Sciatic nerve (tissue), 2 donors: ENCODE results near the gene FGF8. TPM values are rescaled to one million over a fixed set of nuclear protein-coding genes. Genes with fewer than 3 reads are reported as not detected.

Experiments
- ATAC-seq: fragments of 200-7000 bp; cut with Tn5 transposase; one replicate; pipeline ENCODE4 v1.9.1; 2020; ENCODE audit warnings: mild to moderate bottlenecking, moderate library complexity
- DNase-seq: peaks from one replicate; pipeline ENCODE4 v3.0.0-alpha.2; 2020; ENCODE audit warnings: low spot score
- intact Hi-C: fragments of 100-400 bp; cut with DNase I; formaldehyde crosslinking; loops from one replicate; pipeline ENCODE4 v1.14.2; 2022
- total RNA-seq: library from RNA; stranded (reverse); fragmentation: NEBNext Ultra II Directional; extraction: Animal tissue kit (Norgen Biotek cat#: 25700); gene quantifications from one replicate; pipeline ENCODE4 v1.2.1, GENCODE V29; 2021
- donor health status: DM: no; HTN: no; CAD: no.
- donor health status: DM: no; HTN: no; CAD: no.

Gene FGF8
- total RNA-seq, 1 donor from 2014 or later, result 0.62 TPM

DNA sequence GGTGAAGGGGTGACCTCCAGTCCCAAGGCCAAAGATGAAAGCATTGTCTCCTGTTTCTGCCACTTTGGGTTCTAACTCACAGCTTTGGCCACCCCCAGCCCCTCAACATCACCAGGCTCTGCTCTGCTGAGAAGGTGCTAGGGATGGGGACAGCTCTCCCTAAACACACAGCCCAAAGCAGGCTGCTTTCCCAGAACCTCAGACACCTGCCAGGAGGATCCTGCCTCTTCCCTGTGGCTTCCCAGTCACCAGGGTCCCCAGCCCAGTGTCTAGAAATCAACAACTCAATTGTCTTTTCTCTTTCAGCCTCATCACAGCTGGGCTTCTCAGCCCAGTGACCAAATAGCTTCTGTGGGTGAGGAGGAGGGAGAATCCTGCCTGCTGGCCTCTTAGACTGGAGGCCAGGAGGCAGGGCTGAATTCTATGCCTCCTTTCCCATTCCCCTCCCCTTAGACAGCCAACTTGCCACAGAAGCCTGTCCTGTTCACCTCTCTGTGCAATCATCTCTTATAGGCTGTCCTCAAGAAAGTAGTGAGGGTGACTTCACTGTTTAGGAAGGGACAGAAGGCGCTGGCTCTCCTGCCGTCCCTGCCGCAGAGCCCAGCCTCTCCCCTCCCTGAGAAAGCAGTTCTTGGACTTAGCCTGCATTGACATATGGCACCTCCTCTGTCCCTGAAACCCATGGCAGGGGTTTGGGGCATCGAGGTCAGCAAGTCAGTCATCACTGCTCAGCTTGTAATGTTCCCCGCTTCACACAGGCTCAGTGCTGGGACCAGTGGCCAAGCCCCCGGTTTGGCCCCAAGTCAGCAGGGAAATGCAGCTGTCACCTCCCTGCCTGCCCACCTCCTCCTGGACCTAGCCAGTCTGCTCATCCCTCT lies 3.7 kb downstream of the FGF8 start:
- intact Hi-C loops, result no loop called here
- DNase-seq (no peak), ATAC-seq (no peak)

DNA sequence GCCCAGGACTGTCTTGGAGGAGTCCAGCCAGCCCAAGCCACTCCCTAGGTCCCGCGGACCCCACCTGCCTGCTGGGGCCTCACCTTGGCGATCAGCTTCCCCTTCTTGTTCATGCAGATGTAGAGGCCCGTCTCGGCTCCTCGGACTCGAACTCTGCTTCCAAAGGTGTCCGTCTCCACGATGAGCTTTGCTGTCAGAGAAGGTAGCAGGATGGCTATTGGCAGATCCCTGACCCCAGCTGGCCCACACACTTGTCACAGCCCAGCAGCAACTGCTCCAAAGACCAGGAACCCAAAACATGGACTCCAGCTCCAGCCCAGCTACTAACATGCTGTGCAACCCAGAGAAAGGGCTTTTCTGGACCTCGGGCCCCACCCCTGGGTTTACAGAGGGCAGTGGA lies 4.5 kb downstream of the FGF8 start:
- intact Hi-C loops, result no loop called here
- ATAC-seq (no peak), DNase-seq (no peak)

DNA sequence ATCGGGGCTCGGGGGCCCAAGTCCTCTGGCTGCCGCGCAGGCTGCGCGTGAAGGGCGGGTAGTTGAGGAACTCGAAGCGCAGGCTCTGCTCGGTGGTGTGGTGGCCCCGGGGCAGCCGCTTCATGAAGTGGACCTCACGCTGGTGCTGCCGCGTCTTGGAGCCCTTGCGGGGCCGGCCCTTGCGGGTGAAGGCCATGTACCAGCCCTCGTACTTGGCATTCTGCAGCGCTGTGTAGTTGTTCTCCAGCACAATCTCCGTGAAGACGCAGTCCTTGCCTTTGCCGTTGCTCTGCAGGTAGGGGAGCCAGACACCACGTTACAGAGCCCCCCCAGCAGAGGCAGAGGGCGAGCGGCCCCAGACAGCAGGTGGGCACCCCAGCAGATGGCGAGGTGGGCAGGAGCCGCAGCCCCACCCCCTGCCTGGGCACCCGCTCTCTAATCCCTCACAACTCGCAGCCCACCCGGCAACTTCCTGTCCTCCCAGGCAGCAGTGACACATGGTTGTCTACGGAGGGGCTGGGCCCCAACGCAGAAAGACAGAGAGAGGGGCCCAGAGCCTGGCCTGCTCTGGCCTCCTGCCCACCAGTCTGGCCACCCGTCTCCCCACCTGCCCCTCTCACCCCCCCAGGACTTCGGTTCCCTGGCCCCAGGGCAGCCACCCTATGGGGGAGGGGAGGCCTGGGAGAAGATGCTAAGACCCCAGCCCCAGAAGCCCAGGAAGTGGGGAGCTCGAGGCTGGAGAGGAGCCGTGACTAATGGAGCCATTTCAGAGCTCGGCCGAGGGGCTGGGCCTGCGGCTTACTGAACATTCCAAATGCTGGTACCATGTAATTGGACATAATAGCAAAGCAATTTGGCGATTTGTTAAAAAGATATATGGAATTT lies 5.3 kb downstream of the FGF8 start:
- ATAC-seq, result no peak
- no peak for DNase-seq
- intact Hi-C loops, result no loop called here

DNA sequence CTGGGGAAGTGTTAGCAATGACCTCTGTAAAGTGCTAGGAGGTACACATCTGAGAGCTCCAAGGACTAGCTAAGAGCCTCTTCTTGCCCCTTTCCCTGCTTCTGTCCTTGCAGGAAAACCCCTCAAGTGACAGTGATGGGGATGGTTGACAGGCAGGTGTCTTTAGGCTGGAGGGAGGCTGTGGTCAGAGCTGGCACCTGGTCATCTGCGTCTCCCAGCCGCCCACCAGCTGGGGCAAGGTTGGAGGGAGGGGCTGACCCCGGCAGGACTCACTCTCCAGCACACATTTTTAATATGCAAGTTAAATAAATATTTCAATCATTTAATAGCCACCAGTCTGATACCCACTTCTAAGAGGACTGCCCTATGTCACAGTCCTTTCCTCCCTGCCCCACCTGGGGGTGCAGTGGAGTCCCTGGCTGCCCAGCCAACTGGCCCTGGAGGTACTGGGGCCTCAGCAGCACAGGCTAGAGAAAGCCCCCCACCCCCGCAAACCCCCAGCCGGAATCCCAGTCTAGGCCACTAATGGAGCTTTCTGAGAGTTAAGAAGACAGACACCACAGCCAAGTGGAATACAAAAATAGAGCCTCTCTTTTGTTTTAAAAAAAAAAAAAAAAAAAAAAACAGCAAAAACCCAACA lies 6.3 kb downstream of the FGF8 start:
- intact Hi-C loops, result no loop called here
- ATAC-seq (no peak), DNase-seq (no peak)

DNA sequence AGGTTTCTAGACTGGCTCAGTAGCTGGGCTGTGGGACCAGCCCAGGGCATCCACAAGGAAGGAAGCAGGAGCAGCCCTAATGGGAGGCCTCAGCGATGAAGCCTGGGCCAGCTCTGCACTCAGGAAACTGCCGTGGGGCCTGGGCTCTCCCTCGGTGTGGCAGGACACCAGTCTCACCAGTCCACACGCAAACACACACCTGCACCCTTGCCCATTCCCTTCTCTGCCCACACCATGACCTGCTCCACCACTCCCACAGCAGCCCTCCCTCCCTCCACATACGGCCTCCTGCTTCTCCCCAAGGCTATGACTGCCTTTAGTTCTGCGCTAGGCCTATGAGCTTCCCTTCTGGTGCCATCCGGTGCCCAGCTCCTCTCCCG lies 7.1 kb downstream of the FGF8 start:
- intact Hi-C loops, result no loop called here
- ATAC-seq, result no peak
- DNase-seq, result no peak

DNA sequence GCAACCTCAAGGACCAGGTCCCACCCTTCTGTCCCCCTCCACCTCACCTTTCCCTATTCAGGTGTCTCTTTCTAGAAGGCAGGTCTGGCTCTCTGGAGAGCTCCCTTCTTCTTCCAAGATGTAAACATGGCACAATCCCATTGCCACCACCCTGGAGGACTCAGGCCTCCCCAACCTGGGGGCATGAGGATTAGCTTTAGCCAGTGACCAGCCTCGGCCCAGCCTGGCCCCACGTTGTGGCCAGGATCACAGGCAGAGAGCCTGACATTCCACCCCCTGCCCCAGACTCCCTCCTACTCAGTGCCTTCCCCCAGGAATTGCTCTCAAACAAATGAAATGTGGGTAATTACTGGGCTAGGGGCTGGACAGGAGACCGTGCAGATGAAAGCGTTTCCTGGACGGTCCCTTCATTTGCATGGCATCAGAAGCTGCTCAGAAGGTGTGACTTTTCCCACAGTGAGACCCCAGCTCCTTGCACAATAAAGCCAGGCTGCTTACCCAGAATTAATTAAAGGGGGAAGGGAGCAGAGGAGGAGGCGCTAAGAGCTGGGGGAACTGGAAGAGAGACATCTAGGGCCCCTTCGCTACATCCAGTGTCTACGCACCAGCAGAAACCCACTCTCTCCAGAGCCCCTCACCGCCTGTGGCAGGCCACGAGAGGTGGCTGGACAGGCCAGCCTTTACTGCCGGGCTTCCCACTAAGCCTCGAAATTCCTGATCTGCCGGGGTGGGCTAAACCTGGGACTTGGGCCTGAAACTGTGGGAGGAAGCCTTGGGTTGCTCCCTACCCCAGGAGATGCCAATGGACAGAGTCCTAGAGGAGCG lies 7.7 kb downstream of the FGF8 start:
- intact Hi-C loops, result no loop called here
- ATAC-seq (no peak), DNase-seq (no peak)

DNA sequence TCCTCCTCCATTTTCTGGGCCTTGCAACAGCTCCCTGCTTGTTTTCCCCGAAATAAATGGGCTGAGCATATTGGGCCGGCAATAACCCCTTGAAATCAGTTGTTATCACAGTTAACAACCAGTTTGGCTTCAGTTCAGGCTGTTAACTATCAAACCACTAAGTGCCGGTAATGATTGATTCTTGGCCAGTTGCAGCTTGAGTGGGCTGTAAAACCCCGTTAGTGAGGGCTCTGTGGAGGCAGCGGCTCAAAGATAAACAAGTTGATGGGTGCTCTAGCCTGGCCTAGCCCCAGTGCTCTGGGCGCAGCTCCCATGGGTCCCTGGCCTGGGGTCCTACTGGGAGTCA lies 8.3 kb downstream of the FGF8 start:
- DNase-seq, result no peak
- intact Hi-C loops, result no loop called here
- no peak for ATAC-seq

DNA sequence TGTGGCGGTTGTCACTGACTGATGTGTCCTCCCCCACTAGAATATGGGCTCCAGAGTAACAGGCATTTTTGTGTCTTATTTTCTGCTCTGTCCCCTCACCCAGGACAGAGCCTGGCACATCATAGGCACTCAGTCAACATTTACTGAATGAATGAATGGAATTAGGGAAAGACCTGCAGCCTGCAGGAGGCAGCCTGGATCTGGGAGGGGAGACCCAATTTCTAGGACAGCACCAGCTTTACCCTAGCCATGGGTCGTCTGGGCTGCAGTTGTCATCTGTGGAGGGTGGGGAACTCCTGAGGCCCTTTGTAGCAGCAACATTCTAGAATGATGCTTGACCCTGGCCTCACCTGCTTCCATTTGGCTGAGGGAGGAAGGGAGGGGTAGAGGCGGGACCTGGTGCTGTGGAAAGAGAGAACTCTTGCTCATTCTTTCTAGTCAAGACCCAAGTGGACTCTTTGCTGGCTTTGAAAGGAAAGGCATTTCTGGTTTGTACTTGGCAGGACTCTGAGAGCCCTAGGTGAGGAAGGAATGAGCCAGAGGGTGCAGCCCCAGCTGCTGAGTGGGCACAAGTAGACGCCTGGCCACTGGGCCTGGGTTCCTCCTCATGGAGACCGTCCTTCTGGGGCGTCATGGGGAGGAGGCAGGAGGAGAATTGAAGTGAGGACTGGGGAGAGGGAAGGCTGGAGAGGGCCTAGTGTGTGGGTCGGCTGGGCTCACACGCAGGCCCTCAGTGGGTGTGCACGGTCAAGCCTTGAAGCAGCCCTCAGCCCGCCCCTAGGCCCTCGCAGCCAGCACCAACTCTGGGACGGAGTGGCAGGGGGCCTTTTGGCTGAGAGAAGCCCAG lies 8.9 kb downstream of the FGF8 start:
- DNase-seq, result no peak
- ATAC-seq, result no peak
- intact Hi-C loops, result no loop called here

DNA sequence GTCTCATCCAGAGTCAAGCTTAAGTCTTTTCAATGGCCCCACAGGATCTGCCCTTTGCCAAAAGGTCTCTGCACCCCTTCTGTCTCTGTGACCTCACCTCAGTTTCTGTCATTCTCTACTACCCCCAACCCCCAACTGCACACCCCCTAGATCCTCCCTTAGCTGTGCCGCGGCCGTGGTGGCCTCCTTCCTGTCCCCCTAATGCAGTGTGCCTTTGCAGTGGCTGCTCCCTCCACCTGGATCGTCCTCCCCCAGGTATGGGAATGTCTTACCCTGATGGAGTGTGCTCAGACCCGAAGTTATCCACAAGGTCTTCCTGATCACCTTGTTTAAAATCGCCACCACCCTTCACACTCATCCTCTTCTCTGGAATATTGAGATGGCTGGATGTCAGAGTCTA lies 9.6 kb downstream of the FGF8 start:
- intact Hi-C loops, result no loop called here
- no peak for ATAC-seq
- no peak for DNase-seq

DNA sequence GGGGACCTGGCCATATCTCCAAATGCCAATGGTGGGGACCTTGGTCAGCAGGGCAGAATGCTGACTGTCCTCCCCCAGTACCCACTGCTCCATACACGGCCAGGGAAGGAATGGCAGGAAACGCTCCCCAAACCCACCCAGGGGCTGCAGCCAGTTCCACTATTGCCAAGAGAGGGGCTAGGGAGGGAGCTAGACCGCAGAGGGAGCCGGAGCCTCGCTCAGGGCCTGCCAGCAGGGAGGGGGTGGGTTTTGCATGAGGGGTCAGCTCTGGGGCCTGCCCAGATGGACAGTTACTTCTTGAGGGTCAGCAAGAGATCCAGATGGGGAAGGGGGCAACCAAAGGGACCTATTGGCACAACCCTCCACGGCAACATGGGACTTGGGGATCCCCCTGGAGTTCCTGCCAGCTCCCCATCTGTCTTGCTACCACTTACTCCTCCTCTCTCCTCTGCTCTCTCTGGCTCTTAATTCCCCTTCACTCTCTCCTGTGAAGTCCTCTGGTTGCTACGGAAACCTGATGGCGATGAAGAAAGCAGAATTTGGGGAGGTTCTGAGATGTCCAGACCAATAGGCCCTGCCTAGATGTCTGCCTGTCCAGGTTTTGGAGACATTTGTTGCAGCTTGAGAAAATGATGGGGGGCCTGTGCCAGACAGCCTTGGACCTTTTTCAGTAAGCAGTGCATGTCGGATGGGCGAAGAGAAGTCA lies 12.6 kb downstream of the FGF8 start:
- ATAC-seq (no peak), DNase-seq (no peak)
- intact Hi-C loops, result no loop called here

DNA sequence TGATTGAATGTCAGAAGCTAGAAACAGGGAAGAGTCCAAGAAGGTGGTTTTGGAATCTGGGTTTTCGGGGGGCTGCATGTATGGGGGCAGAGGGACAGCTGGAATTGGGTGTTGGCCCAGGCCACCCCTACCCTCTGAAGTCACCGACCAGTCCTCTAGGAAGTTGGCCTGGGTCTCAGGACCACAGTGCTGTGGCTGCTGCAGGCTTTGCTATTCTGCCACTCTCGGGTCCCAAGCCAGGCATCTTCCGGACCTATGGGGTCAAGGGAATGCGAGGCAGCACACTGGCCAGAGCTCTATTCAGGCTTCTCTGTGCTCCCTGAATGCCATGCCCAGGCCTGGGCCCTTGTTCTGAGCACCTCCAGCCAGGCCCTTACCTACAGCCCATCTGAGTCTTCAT lies 13.2 kb downstream of the FGF8 start:
- no peak for DNase-seq
- no peak for ATAC-seq
- intact Hi-C loops, result no loop called here

DNA sequence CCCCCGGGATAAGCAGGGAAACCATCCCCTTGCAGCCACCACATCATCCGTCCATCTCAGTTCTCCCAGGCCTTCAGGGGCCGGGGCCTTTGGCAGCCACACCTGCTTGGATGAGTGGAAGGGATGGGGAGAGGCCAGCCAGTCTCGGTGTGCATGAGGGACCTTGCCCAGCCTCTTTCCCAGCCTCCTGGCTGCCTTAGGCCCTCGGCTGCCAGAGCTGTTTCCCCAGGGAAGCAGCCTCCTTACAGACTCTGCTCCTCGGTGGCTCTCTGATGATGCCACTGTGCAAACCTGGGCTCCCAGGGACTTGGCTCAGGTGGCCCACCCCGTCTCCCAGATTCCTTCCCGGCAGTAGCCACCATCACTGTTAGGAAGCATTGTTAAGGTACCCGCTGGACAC lies 14.7 kb downstream of the FGF8 start:
- no peak for ATAC-seq
- intact Hi-C loops, result no loop called here
- DNase-seq, result no peak

DNA sequence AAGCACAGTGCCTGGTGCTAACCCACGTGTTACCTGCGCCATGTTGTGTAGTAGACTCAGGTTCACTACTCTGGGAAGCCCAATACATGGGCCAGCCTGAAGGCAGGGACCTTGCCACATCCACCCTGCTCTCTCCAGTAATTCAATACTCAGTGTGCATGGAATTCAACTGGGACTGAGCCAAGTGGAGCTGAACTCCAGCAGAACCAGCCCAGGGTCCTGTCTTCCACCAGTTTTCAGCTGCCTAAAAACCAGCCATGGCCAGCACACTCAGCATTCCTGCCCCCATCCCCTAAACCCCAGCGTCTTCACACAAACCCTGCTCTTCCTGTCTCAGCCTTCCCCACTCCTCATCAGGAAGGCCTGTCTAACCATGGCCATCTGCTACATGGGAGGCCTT lies 15.4 kb downstream of the FGF8 start:
- intact Hi-C loops, result no loop called here
- DNase-seq (peak; percentile 10), ATAC-seq (no peak)

DNA sequence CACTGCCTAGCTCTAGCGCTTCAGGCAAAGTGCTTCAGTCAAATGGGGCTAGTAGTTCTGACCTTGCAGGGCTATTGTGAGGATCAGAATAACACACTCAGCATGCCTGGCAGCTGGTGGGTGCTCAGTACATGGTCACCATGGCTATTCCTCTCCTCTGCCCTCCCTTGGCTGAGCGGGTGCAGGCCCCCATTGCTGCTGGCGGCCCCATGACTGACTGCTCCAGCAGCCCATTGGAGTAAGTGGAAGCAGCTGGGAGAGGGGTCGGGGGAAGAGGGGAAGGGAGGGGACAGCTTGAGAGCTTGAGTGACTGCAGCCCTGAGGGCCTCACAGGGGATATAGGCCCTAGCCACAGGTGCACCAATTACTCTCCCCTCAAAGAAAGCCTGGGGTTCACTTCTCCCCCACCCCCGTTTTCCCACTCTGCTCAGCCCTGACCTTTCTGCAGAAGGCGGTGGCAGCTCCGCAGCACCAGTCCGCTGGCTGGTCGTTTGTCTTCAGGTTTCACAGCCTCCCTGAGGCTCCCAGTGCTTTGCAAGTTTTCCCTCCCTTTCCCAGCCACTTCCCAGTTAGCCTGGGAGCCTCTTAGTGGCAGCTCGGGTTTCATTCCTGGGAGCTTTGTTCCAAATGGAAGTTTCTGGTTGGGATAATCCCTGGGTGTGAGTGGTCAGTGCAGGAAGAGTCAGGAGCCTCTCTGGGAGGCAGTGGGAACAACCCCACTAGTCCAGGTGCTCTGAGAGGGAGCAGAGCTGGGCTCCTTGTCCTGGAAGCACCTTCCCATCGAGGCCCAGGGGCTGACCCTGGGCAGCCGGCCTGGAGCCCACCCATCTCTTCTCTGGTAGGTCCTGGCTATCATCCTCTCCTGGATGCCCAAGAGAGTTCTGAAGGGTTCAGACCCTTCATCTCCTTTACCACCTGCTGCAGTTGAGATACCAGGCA lies 16.3 kb downstream of the FGF8 start:
- ATAC-seq (no peak), DNase-seq (peak; percentile 28)
- intact Hi-C loops, result no loop called here

DNA sequence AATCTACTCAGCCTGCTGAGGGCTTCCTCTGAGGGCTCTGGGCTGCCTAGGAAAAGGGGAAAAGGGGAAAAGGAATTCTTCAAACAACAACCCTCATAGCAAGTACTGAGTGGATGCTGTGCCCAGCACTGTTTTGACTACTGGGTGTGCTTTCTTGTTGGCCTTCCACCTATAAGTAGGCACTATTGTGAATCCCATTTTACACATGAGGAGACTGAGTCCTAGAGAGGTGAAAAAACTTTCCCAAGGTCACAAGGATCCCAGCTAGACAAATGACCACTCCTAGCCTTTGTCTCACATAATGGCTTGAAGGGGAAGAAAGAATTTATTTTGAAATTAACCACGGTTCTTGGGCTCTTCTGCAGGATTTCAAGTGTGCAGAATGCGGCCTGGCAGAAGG lies 17.1 kb downstream of the FGF8 start:
- DNase-seq (no peak), ATAC-seq (no peak)
- intact Hi-C loops, result no loop called here

DNA sequence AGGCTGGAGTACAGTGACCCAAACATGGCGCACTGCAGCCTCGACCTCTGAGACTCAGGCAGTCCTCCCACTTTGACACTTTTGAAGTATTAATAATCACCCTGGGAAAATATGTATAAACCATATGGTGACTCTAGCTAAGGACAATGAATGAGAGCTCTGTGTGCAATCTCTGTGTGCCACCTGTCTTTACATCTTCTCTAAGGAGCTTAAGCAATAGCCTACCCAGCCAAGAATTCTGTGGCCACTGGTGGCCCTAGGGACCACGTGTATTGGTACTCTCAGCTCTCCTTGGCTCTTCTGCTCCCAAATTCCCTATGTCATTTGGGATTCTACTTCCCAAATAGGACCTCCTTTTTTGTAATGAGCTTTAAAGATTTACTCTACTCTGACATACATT lies 23.7 kb downstream of the FGF8 start:
- no peak for DNase-seq
- intact Hi-C loops, result no loop called here

More for the DNA sequence above, 23.7 kb downstream of the FGF8 start:
- no peak for ATAC-seq
